Neural crest cell (in vitro differentiated cells): Measurements from ENCODE around the gene RNMT. TPM values are rescaled to one million over a fixed set of nuclear protein-coding genes. Genes with fewer than 3 reads are reported as not detected.
"Not testable (repeated sequence)": the region's sequence is repeated elsewhere in the genome, so short reads cannot be mapped to it uniquely, and the experiment has no call there.

Experiments used
- DNase-seq: peaks from one replicate; pipeline ENCODE4 v3.0.0; 2021; ENCODE audit warnings: low read depth, mixed read lengths, low spot score
- H3K27ac Mint-ChIP-seq: one replicate; pipeline ENCODE4 v1.8.0; 2021; ENCODE audit warnings: mild to moderate bottlenecking, mixed read lengths; ENCODE audit not compliant: unreplicated experiment
- H3K27me3 Mint-ChIP-seq: 2 replicates; pipeline ENCODE4 v1.8.0; 2021; ENCODE audit warnings: low read depth, mild to moderate bottlenecking, mixed read lengths
- H3K36me3 Mint-ChIP-seq: 2 replicates; pipeline ENCODE4 v1.8.0; 2021; ENCODE audit warnings: low read depth, mild to moderate bottlenecking, mixed read lengths
- H3K4me1 Mint-ChIP-seq: 2 replicates; pipeline ENCODE4 v1.8.0; 2021; ENCODE audit warnings: mixed read lengths
- H3K4me3 Mint-ChIP-seq: one replicate; pipeline ENCODE4 v1.8.0; 2021; ENCODE audit warnings: mild to moderate bottlenecking, mixed read lengths
- H3K9me3 Mint-ChIP-seq: 2 replicates; pipeline ENCODE4 v1.8.0; 2021; ENCODE audit warnings: mixed read lengths
- CTCF ChIP-seq: fragments of 200-600 bp; sonication (generic); conservative IDR thresholded peaks from 2 replicates; pipeline ENCODE4 v1.5.0; 2021; ENCODE audit warnings: antibody characterized with exemption, mild to moderate bottlenecking
- total RNA-seq: library from RNA; stranded (reverse); gene quantifications from 2 replicates; pipeline ENCODE4 v1.2.1, GENCODE V29; 2021

RNMT gene
- total RNA-seq, 1 donor from 2014 or later, result 35.8 TPM

DNA sequence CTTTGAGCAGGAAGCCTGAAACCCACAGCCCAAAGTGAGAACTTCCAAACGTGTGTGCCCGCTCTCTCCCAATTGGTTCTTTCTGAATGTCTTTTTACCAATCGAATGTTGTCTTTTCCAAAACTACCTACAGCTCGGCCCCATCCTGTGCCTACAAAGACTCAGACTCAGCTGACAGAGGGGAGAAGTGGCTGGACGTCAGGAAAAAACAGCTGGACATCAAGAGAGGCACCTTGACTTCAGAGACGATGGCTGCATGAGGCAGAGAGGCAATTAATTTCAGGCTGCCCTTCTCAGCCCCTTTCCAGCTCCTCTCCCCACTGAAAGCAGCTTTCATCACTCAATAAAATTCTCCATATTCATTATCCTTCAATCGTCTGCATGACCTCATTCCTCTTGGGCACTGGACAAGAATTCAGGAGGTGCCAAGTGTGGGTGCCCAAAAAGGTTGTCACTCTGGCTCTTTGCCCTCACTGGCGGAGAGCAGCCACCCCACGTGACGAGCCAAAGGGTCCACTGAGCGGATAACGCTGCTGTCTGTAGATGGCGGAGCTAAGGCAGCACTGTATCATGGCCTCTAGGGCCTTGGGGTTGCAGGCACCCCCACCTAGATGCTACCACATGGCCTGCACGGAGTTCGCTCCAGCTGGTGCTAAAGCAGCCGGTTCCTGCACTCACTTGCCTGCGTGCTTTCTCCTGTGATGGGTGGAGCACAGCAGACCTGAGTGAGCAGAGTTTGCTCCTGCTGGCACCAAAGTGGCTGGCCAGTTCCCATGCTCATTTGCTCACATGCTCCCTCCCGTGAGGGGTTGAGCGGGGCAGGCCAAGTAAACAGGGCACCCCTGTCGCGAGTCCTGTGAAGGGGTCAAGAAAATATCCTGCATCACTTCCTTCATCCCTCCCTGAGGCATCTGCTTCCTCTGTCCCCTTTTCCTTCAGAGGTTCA, 38.0 kb upstream of the RNMT start:
- no peaks in the 10 kb centered on the region for H3K27me3 Mint-ChIP-seq
- peaks cover 8% of the 10 kb centered on the region for H3K9me3 Mint-ChIP-seq
- H3K27ac Mint-ChIP-seq, result no peak overlapping the region
- peaks cover 4% of the 10 kb centered on the region for H3K4me1 Mint-ChIP-seq
- TF ChIP-seq CTCF, result no peak
- peaks cover 26% of the 10 kb centered on the region for H3K36me3 Mint-ChIP-seq
- no peak overlapping the region for H3K4me3 Mint-ChIP-seq
- no peak for DNase-seq

- not testable (repeated sequence) for H3K4me3 Mint-ChIP-seq, H3K27me3 Mint-ChIP-seq, H3K27ac Mint-ChIP-seq, DNase-seq, H3K4me1 Mint-ChIP-seq
- Mint-ChIP-seq H3K36me3 (peaks cover 26% of the 10 kb centered on the region), H3K9me3 (peaks cover 11% of the 10 kb centered on the region)
Measured at GRCh38 chr18:13690060-13690459, 36.4 kb upstream of the RNMT start.

- not testable (repeated sequence) for H3K4me3 Mint-ChIP-seq, H3K4me1 Mint-ChIP-seq, H3K27me3 Mint-ChIP-seq, DNase-seq, H3K27ac Mint-ChIP-seq
- Mint-ChIP-seq H3K36me3 (peaks cover 40% of the 10 kb centered on the region), H3K9me3 (peaks cover 19% of the 10 kb centered on the region)
Measured at GRCh38 chr18:13695337-13695736, 31.1 kb upstream of the RNMT start.

DNA sequence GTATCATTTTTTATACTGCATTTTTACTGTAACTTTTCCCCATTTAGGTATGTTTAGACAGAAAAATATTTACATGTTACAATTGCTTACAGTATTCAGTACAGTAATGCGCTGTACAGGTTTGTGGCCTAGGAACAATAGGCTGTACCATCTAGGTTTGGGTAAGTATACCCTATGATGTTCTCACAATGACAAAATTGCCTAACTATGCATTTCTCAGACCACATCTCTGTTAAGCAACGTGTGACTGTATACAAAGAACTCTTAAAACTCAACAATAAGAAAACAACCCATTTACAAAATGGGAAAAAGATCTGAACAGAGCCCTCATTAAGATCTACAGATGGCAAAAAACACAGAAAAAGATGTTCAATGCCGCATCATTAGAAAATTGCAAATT, 29.5 kb upstream of the RNMT start:
- no peak for DNase-seq
- peaks cover 24% of the 10 kb centered on the region for H3K9me3 Mint-ChIP-seq
- H3K4me1 Mint-ChIP-seq, result no peaks in the 10 kb centered on the region
- H3K36me3 Mint-ChIP-seq, result peaks cover 45% of the 10 kb centered on the region
- H3K4me3 Mint-ChIP-seq, result no peak overlapping the region
- no peak for TF ChIP-seq CTCF
- no peak overlapping the region for H3K27ac Mint-ChIP-seq
- no peaks in the 10 kb centered on the region for H3K27me3 Mint-ChIP-seq

GRCh38 chr18:13700153-13700552, 26.3 kb upstream of the RNMT start:
- no peak for TF ChIP-seq CTCF
- no peak for DNase-seq
- peaks cover 55% of the 10 kb centered on the region for H3K36me3 Mint-ChIP-seq
- H3K4me1 Mint-ChIP-seq, result no peaks in the 10 kb centered on the region
- no peaks in the 10 kb centered on the region for H3K27me3 Mint-ChIP-seq
- H3K4me3 Mint-ChIP-seq, result no peak overlapping the region
- no peak overlapping the region for H3K27ac Mint-ChIP-seq
- peaks cover 23% of the 10 kb centered on the region for H3K9me3 Mint-ChIP-seq

DNA sequence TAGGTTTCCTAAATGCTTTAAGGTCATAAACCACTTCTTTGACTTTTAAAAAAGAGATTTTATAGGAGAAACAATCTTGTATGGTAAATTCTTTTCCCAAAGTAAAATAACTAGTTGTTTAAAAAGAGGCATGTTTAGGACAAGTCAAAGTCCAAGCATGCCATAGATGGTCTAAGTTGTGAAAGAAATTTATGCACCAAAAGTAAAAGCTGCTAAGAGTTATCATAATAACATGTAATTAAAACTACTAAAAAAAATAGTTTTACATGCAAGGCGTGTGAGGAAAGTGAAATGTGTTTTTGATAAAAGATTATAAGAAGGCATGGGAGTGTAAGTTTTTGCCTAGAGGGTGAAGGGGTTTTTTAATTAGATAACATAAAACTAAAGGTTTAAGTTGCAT, 22.6 kb upstream of the RNMT start:
- H3K27me3 Mint-ChIP-seq, result no peaks in the 10 kb centered on the region
- no peak for TF ChIP-seq CTCF
- no peak overlapping the region for H3K4me3 Mint-ChIP-seq
- H3K36me3 Mint-ChIP-seq, result peaks cover 58% of the 10 kb centered on the region
- no peaks in the 10 kb centered on the region for H3K4me1 Mint-ChIP-seq
- no peak overlapping the region for H3K27ac Mint-ChIP-seq
- H3K9me3 Mint-ChIP-seq, result peaks cover 22% of the 10 kb centered on the region
- DNase-seq, result no peak
